GM19099 (cell line): ENCODE results near the gene GIT1.

Experiments used
- POLR2A ChIP-seq: IDR thresholded peaks from 3 replicates; pipeline ENCODE4 v1.6.1; 2011; ENCODE audit warnings: low read depth; ENCODE audit not compliant: insufficient read length; ENCODE audit errors: extremely low read depth

Gene GIT1

DNA sequence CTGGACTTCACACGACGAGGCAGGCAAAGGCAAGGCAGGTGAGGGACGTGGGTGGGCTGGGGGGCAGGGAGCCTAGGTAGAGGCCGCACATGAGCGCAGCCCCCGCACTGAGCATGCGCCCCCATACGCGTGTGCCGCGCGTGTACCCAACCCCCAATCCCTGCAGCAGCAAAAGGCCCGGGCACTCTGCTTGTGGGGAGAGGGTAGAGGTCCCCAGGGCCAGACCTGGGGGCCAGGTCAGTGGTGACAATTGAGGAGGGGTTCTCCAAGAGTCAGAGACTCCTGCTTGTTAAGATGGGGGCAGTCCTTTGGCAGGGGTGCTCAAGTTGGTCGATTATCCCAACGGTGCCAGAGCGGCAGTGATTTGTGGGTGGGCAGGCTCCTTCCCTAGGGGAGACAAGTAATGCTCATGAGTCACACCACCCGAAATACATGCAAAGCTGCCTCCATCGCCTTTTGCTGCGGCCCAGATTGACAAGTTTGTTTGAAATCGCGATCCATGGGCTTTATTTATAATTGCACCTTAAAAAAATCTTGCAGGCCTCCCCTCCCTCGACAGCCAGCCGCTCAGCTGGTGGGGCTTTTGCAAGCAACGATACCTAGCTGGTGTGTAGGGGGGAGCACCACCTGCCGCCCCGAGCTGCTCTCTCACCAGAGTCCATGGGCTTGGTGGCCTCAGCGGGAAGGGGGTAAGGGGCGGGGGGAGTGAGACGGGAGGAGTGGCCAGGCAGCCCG is 1.1 kb upstream of the GIT1 start:
- no peak for TF ChIP-seq POLR2A

DNA sequence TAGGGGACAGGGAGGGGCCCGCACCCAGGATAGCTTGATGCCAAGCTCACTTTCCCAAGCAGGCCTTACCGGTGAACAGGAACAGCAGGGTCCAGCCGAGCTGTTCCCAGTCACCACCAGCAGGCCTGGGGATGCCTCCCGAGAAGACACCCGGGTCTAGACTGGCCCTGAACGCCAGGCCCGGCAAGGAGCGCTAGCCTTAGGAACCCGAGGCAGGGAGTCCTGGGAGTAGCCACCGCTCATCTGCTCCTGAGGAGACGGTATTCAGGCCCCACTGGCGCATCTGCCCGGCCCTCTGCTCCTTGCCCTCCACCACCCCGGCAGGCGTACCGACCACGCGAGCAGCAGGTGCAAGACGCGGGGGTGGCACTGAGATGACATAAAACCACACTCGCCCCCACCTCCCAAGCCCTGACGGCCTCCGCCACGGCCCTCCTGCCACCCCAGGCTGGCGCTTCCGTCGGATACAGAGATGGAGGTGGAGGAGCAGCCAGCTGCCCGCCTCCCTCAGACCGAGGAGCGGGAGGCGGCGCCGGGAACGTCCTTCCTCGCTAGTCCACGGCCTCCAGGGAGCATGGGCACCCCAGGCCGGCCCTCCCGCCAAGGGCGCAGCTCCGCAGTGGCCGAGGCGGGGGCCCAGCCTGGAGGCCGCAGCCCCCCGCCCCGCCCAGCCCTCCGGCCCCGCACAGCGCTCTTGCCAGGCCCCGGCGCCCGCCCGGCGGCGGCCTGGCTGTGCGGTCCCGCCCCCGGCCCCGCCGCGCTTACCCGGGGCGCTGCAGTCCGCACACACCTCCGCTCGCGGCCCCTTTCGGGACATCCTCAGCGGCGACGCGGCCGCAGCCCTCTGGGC is 661 bp downstream of the GIT1 start:
- no peak for TF ChIP-seq POLR2A

DNA sequence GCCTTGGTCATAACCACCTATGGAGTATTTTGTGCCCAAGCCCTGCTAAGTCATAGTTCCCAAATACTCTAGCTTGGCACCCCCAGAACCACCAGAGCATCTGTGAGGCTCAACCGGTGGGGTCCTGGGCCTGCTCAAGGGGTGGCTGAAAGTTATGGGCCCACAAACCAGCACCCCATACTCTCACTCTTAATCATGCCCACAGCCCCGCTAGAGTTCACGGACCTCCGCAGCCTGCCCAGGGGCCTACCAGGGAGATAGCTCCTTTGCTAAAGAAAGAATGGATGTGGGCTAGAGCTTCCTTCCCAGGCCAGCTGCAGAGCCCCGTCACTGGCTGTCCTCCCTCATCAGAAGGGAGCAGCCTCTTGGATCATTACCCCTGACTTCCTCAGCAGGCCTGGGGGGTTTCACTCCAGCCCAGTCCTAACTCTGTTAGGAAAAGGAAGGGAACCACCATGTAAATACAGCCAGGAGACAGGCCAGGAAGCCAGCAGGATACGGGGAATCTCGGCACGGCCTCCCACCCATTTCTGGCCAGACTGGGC is 1.4 kb downstream of the GIT1 start:
- TF ChIP-seq POLR2A: no peak

DNA sequence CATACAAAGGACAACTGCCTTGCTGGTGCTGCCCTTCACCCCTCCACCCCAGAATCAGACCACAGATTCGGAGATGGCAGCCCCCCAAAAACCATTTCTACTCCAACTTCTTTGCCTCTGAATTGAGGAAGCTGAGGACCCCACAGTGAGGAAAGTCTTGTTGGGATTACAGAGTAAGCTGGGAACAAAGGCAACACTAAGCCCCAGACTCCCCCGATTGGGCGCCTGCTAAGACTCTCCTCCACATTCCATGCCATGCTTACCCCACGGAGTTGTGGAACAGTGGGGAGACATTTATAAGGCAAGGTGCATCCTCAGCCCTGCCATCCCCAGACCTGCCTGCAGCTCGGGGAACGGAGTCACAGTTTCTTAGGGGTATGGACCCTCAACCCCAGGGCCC is 1.9 kb downstream of the GIT1 start:
- no peak for TF ChIP-seq POLR2A

DNA sequence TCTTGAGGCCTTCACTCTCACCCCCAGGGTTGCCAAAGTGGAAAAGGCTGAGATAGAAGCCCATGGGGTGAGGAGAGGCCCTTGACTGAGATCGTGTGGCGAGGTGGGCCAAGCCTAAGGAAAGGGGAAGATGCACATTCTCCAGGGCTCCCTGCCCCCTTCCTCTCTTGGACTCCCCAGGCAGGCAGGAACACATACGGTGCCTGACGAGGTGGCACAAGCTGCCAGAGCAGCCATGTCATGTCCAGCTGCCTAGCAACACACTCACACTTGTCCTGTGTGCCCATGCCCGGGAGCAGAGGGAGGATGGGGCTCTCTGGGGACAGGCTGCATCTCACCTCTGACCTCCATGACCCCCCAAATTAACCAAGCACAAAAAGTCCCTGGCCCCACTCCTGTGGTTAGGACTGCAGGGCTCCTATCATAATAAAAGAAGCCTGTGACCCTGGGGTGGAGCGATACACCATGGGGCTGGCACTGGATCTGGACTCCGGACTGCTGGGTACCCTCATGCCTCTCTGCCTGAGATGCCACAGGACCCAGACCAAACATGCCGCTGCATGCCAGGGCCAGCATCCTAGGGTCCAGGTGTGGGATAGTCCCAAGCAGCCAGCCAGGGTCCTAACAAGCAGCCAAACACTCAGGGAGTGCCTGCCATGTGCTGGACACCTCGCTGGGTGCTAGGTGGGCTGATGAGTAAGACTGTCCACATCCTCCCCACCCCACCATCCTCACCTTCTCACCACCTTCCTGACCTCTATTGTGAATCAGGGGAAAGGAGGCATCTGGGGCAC is 2.6 kb downstream of the GIT1 start:
- TF ChIP-seq POLR2A: no peak

DNA sequence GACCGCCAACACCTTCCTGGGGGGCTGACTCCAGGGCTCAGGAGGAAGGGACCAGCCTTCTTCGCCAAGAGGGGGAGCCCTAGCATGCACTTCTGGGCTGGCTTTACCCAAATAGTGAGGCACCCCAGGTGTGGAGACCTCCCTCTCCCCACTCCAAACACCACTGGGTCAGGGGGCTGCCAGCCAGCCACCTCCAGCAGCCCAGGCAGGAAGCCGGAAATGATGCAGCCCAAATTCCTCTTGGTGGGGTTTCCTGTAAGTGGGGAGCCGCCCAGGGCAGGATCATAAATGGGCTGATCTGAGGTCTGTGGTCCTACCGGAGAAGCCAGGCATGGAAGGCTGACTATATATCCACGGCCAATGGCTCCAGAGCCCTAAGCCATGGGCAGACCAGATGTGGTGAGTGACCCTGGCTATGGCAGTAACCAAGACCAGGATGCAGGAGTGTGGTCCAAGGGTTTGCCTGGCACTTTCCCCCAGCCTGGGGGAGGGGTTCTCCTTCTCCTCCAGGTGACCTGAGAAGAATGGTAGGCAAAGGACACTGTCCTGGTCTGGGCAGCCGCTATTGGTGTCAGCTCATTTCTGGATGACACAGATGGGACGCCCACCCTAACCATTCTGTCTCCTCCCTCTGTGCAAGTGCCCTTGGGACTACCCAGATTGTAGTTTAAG is 4.2 kb downstream of the GIT1 start:
- TF ChIP-seq POLR2A: no peak

DNA sequence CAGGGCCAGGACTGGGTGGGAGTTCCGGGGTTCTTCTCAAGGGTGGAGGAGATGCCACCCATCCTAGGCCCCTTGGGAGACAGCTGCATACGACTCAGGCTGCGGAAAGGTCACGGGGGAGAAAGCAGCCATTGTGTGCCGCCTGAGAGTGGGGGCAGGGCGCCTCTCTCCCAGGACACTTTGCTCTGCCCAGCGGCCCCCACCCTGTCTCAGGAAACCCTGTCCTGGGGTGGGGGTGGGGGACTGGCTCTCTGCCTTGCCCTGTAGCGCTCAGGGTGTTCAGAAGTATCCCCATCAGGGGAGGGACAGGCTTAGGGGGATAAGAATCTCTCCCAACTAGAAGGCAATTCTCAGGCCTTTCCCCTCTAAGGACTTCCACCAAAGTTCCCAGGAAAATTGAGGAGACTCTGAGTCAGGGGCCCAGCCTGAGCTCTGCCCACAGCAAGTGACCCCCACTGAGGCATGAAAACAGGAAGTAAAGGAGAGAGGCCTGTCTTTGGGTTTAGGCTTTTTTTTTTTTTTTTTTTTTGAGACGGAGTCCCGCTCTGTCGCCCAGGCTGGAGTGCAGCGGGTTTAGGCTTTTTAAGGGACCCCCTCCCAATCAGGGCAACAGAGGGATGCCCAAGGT is 4.9 kb downstream of the GIT1 start:
- no peak for TF ChIP-seq POLR2A

DNA sequence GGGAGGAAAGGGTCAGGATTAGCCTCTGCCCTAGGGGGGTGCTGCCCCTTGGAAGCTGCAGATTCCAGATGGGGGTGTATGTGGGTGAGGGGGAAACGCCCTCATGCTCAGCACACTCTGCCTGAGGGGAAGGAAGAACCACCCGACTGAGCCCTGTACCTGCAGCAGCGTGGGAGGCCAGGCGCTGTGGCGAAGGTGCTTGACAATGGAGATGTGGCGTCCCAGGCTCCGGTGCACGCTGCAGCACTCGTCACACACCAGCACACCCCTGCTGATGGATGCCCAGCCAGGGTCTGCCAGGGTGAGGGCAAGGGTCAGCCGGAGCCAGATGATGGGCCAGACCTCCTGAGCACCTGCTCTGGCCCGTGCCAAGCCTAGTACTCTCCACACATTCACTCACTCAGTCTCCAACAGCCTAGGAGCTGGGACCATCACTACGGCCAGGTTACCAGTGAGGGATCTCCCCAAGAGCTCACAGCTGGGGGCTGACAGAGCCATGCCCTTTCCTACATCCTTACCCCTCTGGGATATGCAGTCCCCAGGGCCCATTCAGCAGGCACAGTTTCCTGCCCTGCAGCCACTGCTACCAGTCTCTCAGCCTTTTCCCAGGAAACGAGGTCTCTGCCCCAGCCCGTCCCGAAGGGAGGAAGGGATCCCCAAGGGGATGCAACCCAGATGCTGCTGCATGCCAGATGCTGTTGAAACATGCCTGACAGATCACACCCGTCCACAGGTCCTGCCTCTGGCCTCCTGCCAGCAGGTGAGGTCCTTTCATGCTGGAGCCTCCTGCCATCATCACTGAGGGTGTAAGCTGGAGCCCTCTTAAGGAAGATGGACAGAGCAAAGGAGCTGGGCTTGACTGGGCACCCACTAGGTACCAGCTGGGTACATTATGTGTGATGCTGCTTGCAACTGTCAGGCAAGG is 5.9 kb downstream of the GIT1 start:
- TF ChIP-seq POLR2A: no peak

DNA sequence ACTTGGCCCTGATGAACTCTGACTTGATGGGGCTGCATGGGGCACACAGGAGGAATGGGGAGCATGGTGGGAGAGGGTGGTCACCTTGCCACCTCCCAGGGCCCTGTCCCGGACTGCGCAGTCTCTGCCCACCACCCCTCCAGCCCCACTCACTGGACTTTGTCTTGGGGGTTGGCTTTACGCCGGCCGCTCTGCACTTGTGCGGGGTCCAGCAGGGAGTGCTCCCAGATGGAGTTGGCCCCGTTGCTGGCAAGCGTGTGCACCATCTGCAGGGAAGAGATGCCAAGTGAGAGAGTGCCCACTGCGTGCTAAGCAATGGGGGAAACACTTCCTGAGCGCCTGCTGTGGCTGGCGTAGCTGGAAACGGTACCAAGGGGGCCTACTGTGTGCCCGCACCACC is 6.7 kb downstream of the GIT1 start:
- TF ChIP-seq POLR2A: no peak

DNA sequence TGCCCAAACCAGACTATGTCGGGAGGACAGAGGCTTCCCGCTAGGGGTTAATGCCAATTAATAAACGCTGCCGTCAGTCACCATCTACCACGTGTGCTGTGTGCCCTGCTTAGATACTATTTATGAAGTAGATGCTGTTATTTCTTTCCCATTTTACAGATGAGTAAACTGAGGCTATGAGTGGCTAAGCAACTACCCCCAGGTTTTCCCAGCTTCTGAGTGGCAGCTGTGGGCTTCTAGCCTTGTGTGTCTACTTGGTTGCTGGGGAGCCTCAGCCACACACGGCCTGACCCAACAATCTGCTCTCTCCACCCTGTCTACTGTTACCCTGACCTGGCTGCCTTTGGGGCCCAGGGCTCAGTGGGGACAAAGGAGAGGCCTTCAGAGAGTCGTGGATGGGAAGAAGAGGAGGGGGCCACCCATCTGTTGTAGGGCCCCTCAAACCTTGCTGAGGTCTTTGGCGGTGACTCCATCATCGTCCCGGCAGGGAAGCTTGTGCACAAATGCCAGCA is 7.1 kb downstream of the GIT1 start:
- no peak for TF ChIP-seq POLR2A

DNA sequence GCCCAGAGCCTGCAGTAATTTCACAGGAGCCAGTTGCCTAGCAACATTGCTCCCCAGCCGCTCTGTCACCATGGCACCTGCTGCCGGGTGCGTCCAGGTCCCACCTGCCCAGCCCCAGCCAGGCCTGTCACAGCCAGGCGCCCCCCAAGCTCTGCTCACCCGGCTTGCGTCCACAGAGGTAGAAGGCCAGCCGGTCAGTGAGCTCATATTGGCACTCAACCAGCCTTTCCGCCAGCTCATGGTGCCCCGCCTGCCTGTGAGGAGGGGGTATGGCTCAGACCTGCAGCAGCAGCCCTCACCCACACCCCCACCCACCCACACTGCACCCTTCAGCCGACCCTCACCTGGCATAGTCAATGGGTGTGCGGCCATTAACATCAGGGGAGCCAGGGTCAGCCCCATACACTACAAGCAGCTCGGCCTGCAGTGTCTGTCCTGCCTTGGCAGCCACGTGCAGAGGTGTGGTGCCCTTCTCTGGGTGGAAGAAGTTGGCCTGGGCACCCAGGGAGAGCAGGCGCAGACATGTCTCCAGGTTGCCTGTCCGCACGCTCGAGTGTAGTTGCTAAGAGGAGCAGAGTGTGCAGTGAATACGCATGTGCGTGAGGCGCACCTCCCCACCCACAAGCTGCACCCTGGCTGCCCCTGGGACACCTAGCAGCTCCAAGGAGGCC is 7.7 kb downstream of the GIT1 start:
- no peak for TF ChIP-seq POLR2A
